Non-pigmented ciliary epithelial cell (primary cell): ENCODE measurements around the gene KCNJ18.
"Not testable (repeated sequence)": the region's sequence is repeated elsewhere in the genome, so short reads cannot be mapped to it uniquely, and the experiment has no call there.

Experiments used
- DNase-seq: peaks from one replicate; pipeline ENCODE4 v3.0.0-alpha.2; 2010; ENCODE audit warnings: low read depth

Gene KCNJ18

GRCh38 chr17:21691883-21692703, at the start of gene KCNJ18:
Gene KCNJ18, plus strand, starts transcription at chr17:21692523. Its CDS starts 10,264 bp downstream, at chr17:21702787.
- DNase-seq, result not testable (repeated sequence)

DNA sequence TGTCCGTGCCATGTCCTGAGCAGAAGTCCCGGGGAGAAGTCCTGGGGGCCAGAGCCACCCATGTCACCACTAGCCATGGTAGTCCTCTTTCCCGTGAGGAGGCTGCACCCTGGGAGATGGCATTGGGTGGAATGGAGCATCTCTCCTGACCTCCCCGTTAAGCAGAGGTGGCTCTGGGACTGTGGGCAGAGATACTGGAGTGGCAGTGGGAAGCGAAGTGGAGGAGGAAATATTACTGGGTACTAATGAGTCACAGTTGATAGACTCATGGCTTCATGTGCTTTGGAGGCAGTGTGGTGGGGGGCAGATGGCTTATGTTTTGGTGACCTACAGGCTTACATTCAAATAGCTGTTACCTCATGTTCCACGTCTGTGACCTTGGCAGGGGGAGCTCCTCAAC, 44.2 kb upstream of the KCNJ18 start:
- DNase-seq, result not testable (repeated sequence)

- not testable (repeated sequence) for DNase-seq
Measured at GRCh38 chr17:21650043-21650442, 42.3 kb upstream of the KCNJ18 start.

- not testable (repeated sequence) for DNase-seq
Measured at GRCh38 chr17:21652049-21652448, 40.3 kb upstream of the KCNJ18 start.

DNA sequence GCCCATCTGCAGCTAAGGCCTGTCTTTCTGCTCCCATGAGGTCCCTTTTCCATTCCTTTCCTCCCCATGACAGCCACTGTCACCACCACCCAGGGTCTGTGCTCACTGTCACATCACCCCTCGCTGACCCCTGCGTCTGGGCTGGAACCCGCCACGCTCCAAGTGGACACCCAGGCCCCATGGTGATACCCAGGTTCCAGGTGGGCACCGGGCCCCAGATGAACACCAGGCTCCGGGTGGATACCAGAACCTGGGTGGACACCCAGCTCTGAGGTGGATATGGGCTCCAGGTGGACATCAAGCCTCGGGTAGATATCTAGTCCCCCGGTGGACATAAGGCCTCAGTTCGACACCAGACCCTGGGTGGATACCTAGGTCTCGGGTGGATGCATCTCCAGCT, 39.1 kb upstream of the KCNJ18 start:
- not testable (repeated sequence) for DNase-seq

DNA sequence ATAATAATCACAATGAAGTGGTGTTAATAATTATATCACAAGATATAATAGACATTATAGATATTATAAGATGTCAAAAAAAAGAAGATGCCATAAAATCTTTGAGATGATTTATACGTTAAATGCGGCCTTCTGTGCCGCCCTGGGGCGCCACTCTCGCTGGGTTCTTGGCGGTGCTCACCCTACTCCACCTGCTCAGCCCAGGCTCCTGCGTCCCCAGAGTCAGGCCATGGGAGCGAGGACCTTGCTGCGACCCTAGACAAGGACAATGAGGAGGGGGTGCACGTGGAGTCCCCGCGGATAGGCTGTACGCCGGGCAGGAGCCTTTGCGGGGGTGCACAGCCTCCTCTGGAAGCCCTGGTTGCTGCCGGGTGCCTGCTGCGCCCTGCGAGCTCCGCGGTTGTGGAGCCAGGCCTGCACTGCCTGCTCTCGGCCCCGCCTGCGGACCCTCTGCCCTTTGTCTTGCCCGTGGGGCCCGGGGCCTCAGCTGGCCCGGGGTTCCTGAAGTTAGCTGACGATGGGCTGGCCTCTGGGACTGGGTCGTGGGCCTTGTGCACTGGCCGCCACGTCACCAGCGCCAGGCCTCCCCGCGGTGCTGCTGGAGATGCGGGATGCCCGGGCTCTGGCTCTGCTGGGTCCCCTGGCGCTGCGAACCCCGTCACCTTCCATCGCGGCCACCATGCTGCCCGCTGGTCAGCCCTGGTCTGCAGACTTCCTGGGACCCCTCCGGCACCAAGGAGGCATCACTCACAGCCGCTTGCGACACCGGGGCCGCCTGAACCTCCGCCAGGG, 35.6 kb upstream of the KCNJ18 start:
- not testable (repeated sequence) for DNase-seq

DNA sequence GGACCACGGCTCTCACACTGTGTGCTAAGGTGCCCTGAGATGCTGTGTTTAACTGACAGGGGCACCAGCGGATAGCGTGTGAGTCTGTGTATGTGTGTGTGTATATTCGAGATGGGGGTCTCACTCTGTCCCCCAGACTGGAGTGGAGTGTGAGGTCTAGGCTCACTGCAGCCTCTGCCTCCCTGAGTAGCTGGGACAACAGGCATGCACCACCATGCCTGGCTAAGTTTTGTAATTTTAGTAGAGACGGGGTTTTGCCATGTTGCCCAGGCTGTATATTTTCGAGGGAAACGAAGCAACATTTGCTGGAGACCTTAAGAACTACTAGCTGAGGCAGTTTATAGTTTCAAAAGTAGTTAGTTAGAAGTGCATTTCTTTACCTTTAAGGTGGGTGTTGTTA, 32.7 kb upstream of the KCNJ18 start:
- not testable (repeated sequence) for DNase-seq

DNA sequence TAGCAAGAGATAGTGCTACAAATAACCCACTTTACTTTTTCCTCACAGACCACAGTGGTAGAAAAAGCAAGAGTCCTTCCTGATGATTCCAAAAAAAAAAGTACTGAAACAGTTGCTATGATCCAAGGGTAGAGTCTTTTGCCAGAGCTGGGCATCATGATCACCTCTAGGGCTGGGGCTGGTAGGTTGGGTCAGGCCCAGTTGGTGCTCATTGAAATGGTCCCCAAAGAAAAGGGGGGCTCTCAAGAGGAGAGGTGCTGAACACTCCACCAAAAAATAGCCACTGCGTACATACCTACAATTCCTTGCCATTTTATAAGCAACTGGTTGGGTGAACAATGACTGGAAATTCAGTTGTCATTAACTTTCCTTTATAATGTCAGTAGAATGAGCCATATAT, 30.9 kb upstream of the KCNJ18 start:
- not testable (repeated sequence) for DNase-seq

DNA sequence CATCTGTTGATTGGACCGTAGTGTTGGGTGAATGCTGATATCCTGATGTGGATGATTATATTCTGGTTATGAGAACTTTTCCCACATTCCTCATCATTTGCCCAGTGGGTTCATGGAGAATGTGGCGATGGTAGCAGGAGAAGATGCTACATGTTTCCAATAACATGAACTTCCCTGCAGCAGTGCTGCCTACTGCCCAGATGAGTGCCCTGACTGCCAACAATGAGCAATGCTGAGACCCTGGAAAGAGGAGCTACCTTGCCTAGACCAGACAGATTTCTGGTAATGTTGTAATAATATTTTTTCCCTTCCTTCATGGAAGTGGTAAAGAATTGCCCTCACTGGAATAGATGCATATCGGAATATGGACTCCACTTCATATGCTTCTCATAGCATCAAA, 29.2 kb upstream of the KCNJ18 start:
- DNase-seq, result not testable (repeated sequence)

DNA sequence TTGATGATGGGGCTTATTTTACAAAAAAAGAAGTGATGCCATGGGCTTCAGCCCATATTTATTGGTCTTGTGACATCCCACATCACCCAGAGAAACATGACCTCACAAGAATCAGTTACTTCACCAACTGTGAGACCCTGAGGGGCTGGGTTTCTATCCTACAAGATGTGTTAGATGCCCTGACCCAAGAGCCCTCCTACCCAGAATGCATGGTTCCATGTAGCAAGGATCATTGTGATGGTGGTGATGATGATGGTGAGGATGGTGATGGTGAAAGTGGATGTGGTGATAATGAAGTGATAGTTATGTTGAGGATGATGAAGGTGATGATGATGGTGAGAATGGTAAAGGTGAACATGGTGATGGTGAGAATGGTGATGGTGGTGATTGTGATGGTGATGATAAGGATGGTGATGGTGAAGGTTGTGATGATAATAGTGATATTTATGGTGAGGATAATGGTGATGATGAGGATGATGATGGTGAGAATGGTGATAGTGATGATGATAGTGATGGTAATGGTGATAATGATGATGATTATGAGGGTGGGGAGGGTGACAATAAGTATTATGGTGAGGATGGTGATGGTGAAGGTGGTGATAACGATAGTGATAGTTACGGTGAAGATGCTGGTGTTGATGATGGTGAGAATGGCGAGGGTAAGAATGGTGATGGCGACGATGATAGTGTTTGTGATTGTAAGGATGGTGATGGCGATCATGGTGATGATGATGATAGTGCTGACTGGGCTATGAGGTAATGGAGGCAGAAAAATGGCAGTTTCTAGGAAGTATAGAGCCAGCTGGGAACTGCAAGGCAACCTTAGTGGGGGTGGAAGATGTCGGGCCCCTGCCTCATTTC, 28.5 kb upstream of the KCNJ18 start:
- not testable (repeated sequence) for DNase-seq

- DNase-seq, result not testable (repeated sequence)
Measured at GRCh38 chr17:21665171-21665570, 27.2 kb upstream of the KCNJ18 start.

DNA sequence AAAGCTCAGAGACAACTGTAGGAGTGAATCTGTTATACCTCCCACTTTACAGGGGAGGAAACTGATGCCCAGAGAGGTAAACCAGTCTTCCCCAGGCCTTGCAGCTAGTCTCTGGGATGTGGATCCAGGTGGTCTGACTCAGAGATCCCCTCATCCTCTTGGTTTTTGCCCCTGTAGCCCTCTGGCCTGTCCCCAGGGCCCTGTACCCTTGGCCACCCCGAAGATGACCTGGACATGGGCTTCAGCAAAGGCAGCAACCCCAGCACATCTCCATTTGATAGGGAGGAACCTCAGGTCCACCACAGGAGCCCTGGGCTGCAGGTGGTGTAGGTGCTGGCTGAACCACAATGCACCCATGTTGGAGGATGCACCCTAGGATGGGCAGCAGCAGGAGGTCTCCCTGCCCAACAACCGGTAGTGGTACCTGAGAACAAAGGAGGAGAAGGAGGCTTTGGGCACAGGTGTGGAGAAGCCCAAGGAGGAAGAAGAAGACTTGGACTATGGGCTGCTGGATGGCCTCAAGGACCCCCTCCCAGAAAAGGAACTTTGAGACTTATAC, 26.3 kb upstream of the KCNJ18 start:
- DNase-seq, result not testable (repeated sequence)

- DNase-seq, result not testable (repeated sequence)
Measured at GRCh38 chr17:21666711-21667412, 25.5 kb upstream of the KCNJ18 start.

- not testable (repeated sequence) for DNase-seq
Measured at GRCh38 chr17:21667413-21668117, 24.8 kb upstream of the KCNJ18 start.

DNA sequence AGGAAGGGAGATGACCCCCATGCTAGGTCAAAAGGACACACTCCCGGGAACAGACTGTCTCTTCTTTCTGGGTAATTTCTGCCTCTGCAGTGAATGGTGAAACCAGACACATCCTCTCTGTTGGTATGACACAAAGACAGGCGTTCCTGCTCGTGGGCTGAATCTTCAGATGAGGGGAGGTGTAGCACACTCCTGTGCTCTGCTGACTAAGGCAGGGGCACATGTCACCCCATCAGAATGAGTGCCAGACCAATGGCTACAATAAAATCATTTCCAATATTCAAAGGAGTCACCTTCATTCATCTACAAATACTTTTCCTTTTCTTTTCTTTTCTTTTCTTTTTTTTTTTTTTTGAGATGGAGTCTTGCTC, 24.2 kb upstream of the KCNJ18 start:
- not testable (repeated sequence) for DNase-seq

DNA sequence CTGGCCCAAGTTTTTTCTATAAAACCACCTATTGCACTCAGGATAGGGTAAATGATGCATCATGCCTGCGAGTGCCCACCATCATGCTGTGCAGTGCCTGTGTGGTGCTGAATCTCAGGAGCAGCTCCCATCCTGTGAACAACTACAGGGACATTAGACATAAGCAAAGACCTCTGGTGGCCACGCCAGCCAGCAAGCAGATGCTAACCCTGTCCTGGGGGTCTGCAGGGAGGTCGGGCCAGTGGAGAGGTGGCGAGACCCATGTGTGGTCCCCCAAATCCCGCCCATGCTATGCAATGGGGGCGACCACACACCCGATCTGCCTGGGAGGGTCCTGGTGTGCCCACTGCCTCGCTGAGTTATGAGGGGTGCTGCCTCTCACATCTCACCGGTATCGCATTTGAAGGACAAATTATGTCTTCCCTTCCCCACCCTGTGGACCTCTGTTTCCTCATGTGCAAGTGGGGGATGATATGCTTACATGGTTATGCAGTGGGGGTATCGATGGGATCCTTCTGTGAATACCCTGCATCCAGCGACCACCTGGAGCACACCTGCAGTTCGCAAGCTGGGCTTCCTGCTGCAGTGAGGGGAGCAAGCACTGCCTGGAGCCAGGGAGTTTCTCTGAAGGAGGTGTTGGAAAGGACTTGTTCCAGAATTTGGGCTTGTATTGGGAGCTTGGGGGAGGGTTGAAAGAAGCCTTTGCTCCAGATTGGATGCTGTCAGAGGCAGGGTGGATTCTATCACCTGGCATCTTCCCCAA, 23.4 kb upstream of the KCNJ18 start:
- DNase-seq, result not testable (repeated sequence)

- not testable (repeated sequence) for DNase-seq
Measured at GRCh38 chr17:21669616-21670360, 22.5 kb upstream of the KCNJ18 start.

DNA sequence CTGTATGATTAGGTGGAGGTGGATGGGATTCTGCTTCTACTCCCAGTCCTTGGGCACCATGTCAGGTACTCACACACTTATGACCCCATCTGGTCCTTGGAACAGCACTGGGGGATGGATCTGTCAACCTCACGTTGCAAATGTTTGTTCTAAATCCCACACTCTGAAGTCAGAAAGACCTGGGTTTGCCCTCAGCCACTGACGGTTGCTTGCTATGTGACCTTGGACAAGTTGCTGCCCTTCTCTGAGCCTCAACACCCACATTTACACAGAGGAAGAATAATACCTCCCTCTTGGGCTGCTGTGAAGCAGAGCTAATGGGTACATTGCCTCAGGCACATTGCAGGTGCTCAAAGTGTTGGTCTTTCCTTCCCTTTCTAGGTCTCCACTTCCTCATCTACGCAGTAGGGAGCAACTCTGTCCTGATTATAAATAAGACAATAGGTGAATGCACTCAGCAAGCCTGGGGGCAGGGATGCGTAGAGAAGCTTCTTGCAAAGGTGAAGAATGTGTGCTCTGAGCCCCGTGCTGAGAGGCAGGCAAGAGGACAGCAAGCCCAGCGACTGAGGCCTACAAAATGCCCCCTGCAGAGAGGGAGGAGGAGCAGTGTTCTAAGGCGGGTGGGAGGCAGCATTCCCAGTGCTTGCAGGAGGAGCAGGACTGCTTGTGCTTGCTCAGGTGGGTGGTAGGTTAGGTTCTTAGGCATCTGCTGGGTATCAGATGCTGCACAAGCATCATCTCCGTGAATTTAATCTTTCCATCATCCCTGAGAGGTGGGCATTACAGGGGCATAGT, 21.8 kb upstream of the KCNJ18 start:
- not testable (repeated sequence) for DNase-seq
